Mononuclear cell (primary cell): ENCODE results near the gene MCU. TPM values are rescaled to one million over a fixed set of nuclear protein-coding genes. Genes with fewer than 3 reads are reported as not detected.
"Not testable (repeated sequence)": the region's sequence is repeated elsewhere in the genome, so short reads cannot be mapped to it uniquely, and the experiment has no call there.

Experiments
- H3K27me3 ChIP-seq: 2 replicates; pipeline ENCODE4 v1.6.0; 2011; ENCODE audit warnings: low read length, control low read depth; ENCODE audit not compliant: insufficient read depth
- H3K4me1 ChIP-seq: 2 replicates; pipeline ENCODE4 v1.5.1; 2011; ENCODE audit warnings: mild to moderate bottlenecking, low read length, control low read depth; ENCODE audit not compliant: insufficient read depth
- H3K4me3 ChIP-seq: 2 replicates; pipeline ENCODE4 v1.5.1; 2011; ENCODE audit warnings: mild to moderate bottlenecking, low read length, moderate library complexity
- H3K9me3 ChIP-seq: 2 replicates; pipeline ENCODE4 v1.5.1; 2011; ENCODE audit warnings: low read depth, mild to moderate bottlenecking, control low read depth, low read length
- total RNA-seq: library from RNA; depleted of rRNA; stranded (reverse); fragments of >200 nt; gene quantifications from one replicate; pipeline ENCODE4 v1.2.3, GENCODE V29; 2012

MCU gene
- total RNA-seq, 1 donor: 12.0 TPM

GRCh38 chr10:72694476-72695369, 2.8 kb downstream of the MCU start:
- no peak overlapping the region for H3K4me3 ChIP-seq
- H3K9me3 ChIP-seq: no peaks in the 10 kb centered on the region
- peaks cover 30% of the 10 kb centered on the region for H3K4me1 ChIP-seq
- H3K27me3 ChIP-seq: no peaks in the 10 kb centered on the region

GRCh38 chr10:72695496-72695895, 3.6 kb downstream of the MCU start:
- Histone ChIP-seq H3K4me3 (no peak overlapping the region), H3K4me1 (peaks cover 30% of the 10 kb centered on the region), H3K27me3 (no peaks in the 10 kb centered on the region), H3K9me3 (no peaks in the 10 kb centered on the region)

- no peaks in the 10 kb centered on the region for H3K9me3 ChIP-seq
- no peak overlapping the region for H3K4me3 ChIP-seq
- peaks cover 28% of the 10 kb centered on the region for H3K4me1 ChIP-seq
- H3K27me3 ChIP-seq: no peaks in the 10 kb centered on the region
Measured at GRCh38 chr10:72697716-72698115, 5.8 kb downstream of the MCU start.

GRCh38 chr10:72702465-72702864, 10.5 kb downstream of the MCU start:
- not testable (repeated sequence) for H3K4me1 ChIP-seq, H3K4me3 ChIP-seq, H3K9me3 ChIP-seq, H3K27me3 ChIP-seq

GRCh38 chr10:72702868-72703581, 11.1 kb downstream of the MCU start:
- H3K9me3 ChIP-seq: no peaks in the 10 kb centered on the region
- no peaks in the 10 kb centered on the region for H3K4me1 ChIP-seq
- no peaks in the 10 kb centered on the region for H3K27me3 ChIP-seq
- no peak overlapping the region for H3K4me3 ChIP-seq

GRCh38 chr10:72704117-72704516, 12.2 kb downstream of the MCU start:
- Histone ChIP-seq H3K4me1 (no peaks in the 10 kb centered on the region), H3K27me3 (no peaks in the 10 kb centered on the region), H3K4me3 (no peak overlapping the region), H3K9me3 (no peaks in the 10 kb centered on the region)

- H3K4me1 ChIP-seq: no peaks in the 10 kb centered on the region
- H3K9me3 ChIP-seq: no peaks in the 10 kb centered on the region
- no peak overlapping the region for H3K4me3 ChIP-seq
- no peaks in the 10 kb centered on the region for H3K27me3 ChIP-seq
Measured at GRCh38 chr10:72709041-72709440, 17.1 kb downstream of the MCU start.

GRCh38 chr10:72712136-72712535, 20.2 kb downstream of the MCU start:
- no peak overlapping the region for H3K4me3 ChIP-seq
- H3K27me3 ChIP-seq: no peaks in the 10 kb centered on the region
- no peaks in the 10 kb centered on the region for H3K4me1 ChIP-seq
- no peaks in the 10 kb centered on the region for H3K9me3 ChIP-seq

- no peaks in the 10 kb centered on the region for H3K27me3 ChIP-seq
- no peak overlapping the region for H3K4me3 ChIP-seq
- no peaks in the 10 kb centered on the region for H3K4me1 ChIP-seq
- no peaks in the 10 kb centered on the region for H3K9me3 ChIP-seq
Measured at GRCh38 chr10:72719941-72720592, 28.1 kb downstream of the MCU start.

GRCh38 chr10:72720814-72721660, 29.1 kb downstream of the MCU start:
- Histone ChIP-seq H3K4me3 (no peak overlapping the region), H3K9me3 (no peaks in the 10 kb centered on the region), H3K4me1 (no peaks in the 10 kb centered on the region), H3K27me3 (no peaks in the 10 kb centered on the region)

GRCh38 chr10:72727130-72727529, 35.2 kb downstream of the MCU start:
- Histone ChIP-seq H3K27me3 (no peaks in the 10 kb centered on the region), H3K4me3 (no peak overlapping the region), H3K4me1 (no peaks in the 10 kb centered on the region), H3K9me3 (no peaks in the 10 kb centered on the region)

- Histone ChIP-seq H3K4me3 (no peak overlapping the region), H3K27me3 (no peaks in the 10 kb centered on the region), H3K4me1 (no peaks in the 10 kb centered on the region), H3K9me3 (no peaks in the 10 kb centered on the region)
Measured at GRCh38 chr10:72728462-72728861, 36.5 kb downstream of the MCU start.

- Histone ChIP-seq H3K9me3 (no peaks in the 10 kb centered on the region), H3K27me3 (no peaks in the 10 kb centered on the region), H3K4me1 (no peaks in the 10 kb centered on the region), H3K4me3 (no peak overlapping the region)
Measured at GRCh38 chr10:72729528-72729927, 37.6 kb downstream of the MCU start.

- no peaks in the 10 kb centered on the region for H3K27me3 ChIP-seq
- no peaks in the 10 kb centered on the region for H3K4me1 ChIP-seq
- no peaks in the 10 kb centered on the region for H3K9me3 ChIP-seq
- H3K4me3 ChIP-seq: no peak overlapping the region
Measured at GRCh38 chr10:72730479-72730878, 38.5 kb downstream of the MCU start.
